ENCODE results near the gene WDSUB1.

The WDSUB1 gene

GRCh38 chr2:159186462-159186861 is 100.0 kb downstream of the WDSUB1 start:
- Histone ChIP-seq H3K27ac (no peak overlapping the region), H3K36me3 (peaks cover 15% of the 10 kb centered on the region; the same call in 1 of the 2 replicates), H3K9me3 (ENCODE audit: severe bottlenecking) (no peaks in the 10 kb centered on the region), H3K4me3 (ENCODE audit: low read depth, low read length) (no peak overlapping the region), H3K27me3 (ENCODE audit: insufficient read depth, low read depth, severe bottlenecking) (no peaks in the 10 kb centered on the region)
- no peak for DNase-seq
- no peak for TF ChIP-seq CTCF (IDR thresholded peaks at IDR 0.05; ENCODE audit: low read depth, low read length)

Data from WERI-Rb-1 (cell line).